DOHH2 (cell line): ENCODE measurements around the gene EVL.

Experiments
- H3F3A ChIP-seq: fragments of 200-600 bp; sonication (generic), shearing (Covaris generic); 2 replicates; pipeline ENCODE4 v1.6.0; 2016; ENCODE audit warnings: antibody characterized with exemption, mild to moderate bottlenecking; ENCODE audit not compliant: control insufficient read depth, insufficient read depth
- H3K27ac ChIP-seq: fragments of 200-600 bp; sonication (generic); 2 replicates; pipeline ENCODE4 v1.5.1; 2014; ENCODE audit warnings: low read depth, mild to moderate bottlenecking, low read length, moderate library complexity
- H3K27me3 ChIP-seq: fragments of 200-600 bp; sonication (generic); 2 replicates; pipeline ENCODE4 v1.6.1; 2014; ENCODE audit warnings: mild to moderate bottlenecking, low read length, mixed read lengths; ENCODE audit not compliant: control insufficient read depth
- H3K36me3 ChIP-seq: fragments of 200-600 bp; sonication (generic); 2 replicates; pipeline ENCODE4 v1.6.1; 2014; ENCODE audit warnings: mild to moderate bottlenecking, low read length, moderate library complexity, mixed read lengths; ENCODE audit not compliant: control insufficient read depth
- H3K4me1 ChIP-seq: fragments of 200-600 bp; sonication (generic); 2 replicates; pipeline ENCODE4 v1.6.1; 2014; ENCODE audit warnings: mild to moderate bottlenecking, low read length, mixed read lengths; ENCODE audit not compliant: control insufficient read depth
- H3K4me2 ChIP-seq: fragments of 200-600 bp; sonication (generic); 2 replicates; pipeline ENCODE4 v1.6.0; 2014; ENCODE audit warnings: mild to moderate bottlenecking, low read length, moderate library complexity
- H3K4me3 ChIP-seq: fragments of 200-600 bp; sonication (generic); 2 replicates; pipeline ENCODE4 v1.5.1; 2014; ENCODE audit warnings: mild to moderate bottlenecking, low read length, mixed read lengths
- H3K79me2 ChIP-seq: fragments of 200-600 bp; sonication (generic); 2 replicates; pipeline ENCODE4 v1.6.1; 2014; ENCODE audit warnings: mild to moderate bottlenecking, low read length, mixed read lengths; ENCODE audit not compliant: control insufficient read depth
- H3K9me2 ChIP-seq: fragments of 200-600 bp; sonication (generic); replicated peaks from 2 replicates; pipeline ENCODE4 v1.6.1; 2014; ENCODE audit warnings: mild to moderate bottlenecking, low read length, mixed read lengths; ENCODE audit not compliant: control insufficient read depth
- H3K9me3 ChIP-seq: fragments of 200-600 bp; sonication (generic); 2 replicates; pipeline ENCODE4 v1.6.1; 2014; ENCODE audit warnings: antibody characterized with exemption, low read length, mixed read lengths; ENCODE audit not compliant: control insufficient read depth, insufficient read depth
- H4K20me1 ChIP-seq: fragments of 200-600 bp; sonication (generic); 2 replicates; pipeline ENCODE4 v1.6.0; 2014; ENCODE audit warnings: low read depth, mild to moderate bottlenecking, antibody characterized with exemption, low read length, moderate library complexity; ENCODE audit not compliant: control insufficient read depth, insufficient read depth
- EZH2phosphoT487 ChIP-seq: fragments of 200-600 bp; sonication (generic); IDR thresholded peaks from 2 replicates; pipeline ENCODE4 v1.6.1; 2017; ENCODE audit warnings: borderline replicate concordance, mild to moderate bottlenecking, antibody characterized with exemption, low read length, moderate library complexity, mixed read lengths
- TF ChIP-seq, protein P1 (sequence below): fragments of 200-600 bp; sonication (generic); IDR thresholded peaks from one replicate; pipeline ENCODE4 v1.5.1; 2014; ENCODE audit warnings: antibody characterized with exemption, mild to moderate bottlenecking, low read depth, low read length; ENCODE audit not compliant: poor library complexity, severe bottlenecking

The EVL gene

DNA sequence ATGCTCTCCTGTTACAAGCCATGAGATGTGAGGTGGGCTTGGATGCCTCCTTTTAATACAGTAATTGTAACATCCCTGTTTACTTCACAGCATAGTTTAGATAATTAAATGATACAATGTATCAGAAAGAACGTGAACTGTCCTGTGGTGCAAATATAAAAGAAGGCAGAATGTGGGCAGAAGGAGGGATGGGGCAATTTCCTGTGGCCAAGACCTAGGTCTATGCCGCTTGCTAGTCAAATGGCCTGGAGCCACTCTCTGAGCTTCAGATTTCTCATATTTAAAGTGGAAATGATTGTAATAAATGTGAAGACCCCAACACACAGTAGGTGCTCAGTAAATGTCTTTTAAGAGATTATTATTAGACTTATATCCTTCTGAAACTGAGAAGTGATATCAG is 24.0 kb upstream of the EVL start:
- TF ChIP-seq EZH2phosphoT487: no peak
- TF ChIP-seq, protein P1, sequence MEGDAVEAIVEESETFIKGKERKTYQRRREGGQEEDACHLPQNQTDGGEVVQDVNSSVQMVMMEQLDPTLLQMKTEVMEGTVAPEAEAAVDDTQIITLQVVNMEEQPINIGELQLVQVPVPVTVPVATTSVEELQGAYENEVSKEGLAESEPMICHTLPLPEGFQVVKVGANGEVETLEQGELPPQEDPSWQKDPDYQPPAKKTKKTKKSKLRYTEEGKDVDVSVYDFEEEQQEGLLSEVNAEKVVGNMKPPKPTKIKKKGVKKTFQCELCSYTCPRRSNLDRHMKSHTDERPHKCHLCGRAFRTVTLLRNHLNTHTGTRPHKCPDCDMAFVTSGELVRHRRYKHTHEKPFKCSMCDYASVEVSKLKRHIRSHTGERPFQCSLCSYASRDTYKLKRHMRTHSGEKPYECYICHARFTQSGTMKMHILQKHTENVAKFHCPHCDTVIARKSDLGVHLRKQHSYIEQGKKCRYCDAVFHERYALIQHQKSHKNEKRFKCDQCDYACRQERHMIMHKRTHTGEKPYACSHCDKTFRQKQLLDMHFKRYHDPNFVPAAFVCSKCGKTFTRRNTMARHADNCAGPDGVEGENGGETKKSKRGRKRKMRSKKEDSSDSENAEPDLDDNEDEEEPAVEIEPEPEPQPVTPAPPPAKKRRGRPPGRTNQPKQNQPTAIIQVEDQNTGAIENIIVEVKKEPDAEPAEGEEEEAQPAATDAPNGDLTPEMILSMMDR: no peak
- Histone ChIP-seq H3K27ac (no peak overlapping the region), H3K79me2 (no peaks in the 10 kb centered on the region), H3K9me3 (no peaks in the 10 kb centered on the region), H4K20me1 (no peaks in the 10 kb centered on the region), H3F3A (no peaks in the 10 kb centered on the region), H3K4me3 (no peak overlapping the region), H3K27me3 (0 out of 2 replicates have a peak, but pooled peaks cover 8% of the 10 kb centered on the region), H3K4me1 (no peaks in the 10 kb centered on the region), H3K4me2 (no peak overlapping the region), H3K36me3 (no peaks in the 10 kb centered on the region), H3K9me2 (no peaks in the 10 kb centered on the region)

DNA sequence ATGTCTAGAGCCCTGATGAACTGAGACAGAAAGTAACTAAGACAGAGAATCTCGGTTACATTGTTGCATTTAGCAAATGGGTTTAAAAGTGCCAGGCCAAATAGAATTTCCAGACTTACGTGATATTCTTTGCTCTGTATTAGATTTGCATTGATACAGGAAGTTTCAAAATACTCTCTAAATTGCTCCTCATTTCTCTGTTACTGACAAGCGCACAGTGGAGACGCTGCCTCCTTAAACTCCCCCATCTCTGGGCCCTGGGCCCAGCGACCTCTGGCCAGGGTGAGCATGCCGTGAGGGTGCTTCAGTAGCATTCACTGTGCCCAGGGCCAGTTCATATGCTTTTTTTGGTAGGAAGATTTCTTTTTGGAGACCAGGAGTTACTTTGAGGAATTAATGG is 22.9 kb upstream of the EVL start:
- H3K4me3 ChIP-seq: no peak overlapping the region
- no peaks in the 10 kb centered on the region for H3K9me3 ChIP-seq
- no peaks in the 10 kb centered on the region for H4K20me1 ChIP-seq
- H3K4me2 ChIP-seq: no peak overlapping the region
- no peaks in the 10 kb centered on the region for H3K9me2 ChIP-seq
- no peaks in the 10 kb centered on the region for H3K36me3 ChIP-seq
- H3K27ac ChIP-seq: no peak overlapping the region
- H3F3A ChIP-seq: no peaks in the 10 kb centered on the region
- no peaks in the 10 kb centered on the region for H3K27me3 ChIP-seq
- H3K4me1 ChIP-seq: no peaks in the 10 kb centered on the region
- no peaks in the 10 kb centered on the region for H3K79me2 ChIP-seq
- TF ChIP-seq, protein P1: no peak
- TF ChIP-seq EZH2phosphoT487: no peak

DNA sequence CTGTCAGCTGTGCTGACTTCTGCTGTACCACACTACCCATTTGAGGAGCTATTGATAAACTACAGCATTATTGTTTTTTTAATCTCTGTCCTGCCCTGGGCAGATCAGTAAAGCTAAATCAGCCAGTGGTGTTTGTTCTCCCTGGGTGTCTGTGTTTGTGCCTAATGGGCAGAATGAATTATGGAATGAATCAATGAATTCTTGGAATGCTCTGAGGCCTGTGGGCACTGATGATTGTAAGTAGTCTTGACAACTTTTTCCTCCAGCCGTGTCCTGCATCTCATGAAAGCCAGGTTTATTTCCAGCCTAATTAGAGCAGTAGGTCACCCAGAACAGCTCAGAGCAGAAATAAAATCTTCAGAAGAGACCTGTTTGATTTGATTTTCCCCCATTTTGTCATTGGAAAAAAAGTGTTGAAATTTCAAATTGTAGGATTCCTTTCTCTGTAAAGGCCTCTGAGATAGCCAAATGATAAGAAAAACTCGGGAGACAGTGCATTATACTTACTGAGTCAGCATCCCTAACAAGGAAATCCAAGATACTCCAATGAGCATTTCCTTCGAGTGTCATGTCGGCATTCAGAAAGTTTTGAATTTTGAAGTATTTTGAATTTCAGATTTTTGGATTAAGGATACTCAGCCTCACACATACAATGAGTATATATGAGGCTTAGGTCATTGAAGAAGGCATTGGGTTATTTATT is 19.4 kb upstream of the EVL start:
- Histone ChIP-seq H3K27me3 (no peaks in the 10 kb centered on the region), H3K9me3 (no peaks in the 10 kb centered on the region), H3K4me3 (no peak overlapping the region), H3K9me2 (no peaks in the 10 kb centered on the region), H3K36me3 (no peaks in the 10 kb centered on the region), H4K20me1 (no peaks in the 10 kb centered on the region), H3K27ac (no peak overlapping the region), H3K4me1 (no peaks in the 10 kb centered on the region), H3F3A (no peaks in the 10 kb centered on the region), H3K79me2 (no peaks in the 10 kb centered on the region), H3K4me2 (no peak overlapping the region)
- TF ChIP-seq, protein P1: no peak
- no peak for TF ChIP-seq EZH2phosphoT487
